Esophagus muscularis mucosa (tissue), 3 donors: ENCODE measurements around the gene SIPA1L3.

Experiments
- POLR2A ChIP-seq: fragments of 450-650 bp; IDR thresholded peaks from one replicate; pipeline ENCODE4 v1.6.1; 2017; ENCODE audit warnings: antibody characterized with exemption, moderate library complexity, mild to moderate bottlenecking, low read depth
- TF ChIP-seq, protein P1 (sequence below), 3 experiments: fragments of 200-600 bp in 2 of 3; fragments of 450-650 bp in 1 of 3; sonication (generic) in 2 of 3; IDR thresholded peaks; one replicate each; pipeline ENCODE4 v1.5.1; 2017 to 2019; ENCODE audit warnings: antibody characterized with exemption in 3 of 3, mild to moderate bottlenecking in 2 of 3, moderate library complexity in 1 of 3

DNA sequence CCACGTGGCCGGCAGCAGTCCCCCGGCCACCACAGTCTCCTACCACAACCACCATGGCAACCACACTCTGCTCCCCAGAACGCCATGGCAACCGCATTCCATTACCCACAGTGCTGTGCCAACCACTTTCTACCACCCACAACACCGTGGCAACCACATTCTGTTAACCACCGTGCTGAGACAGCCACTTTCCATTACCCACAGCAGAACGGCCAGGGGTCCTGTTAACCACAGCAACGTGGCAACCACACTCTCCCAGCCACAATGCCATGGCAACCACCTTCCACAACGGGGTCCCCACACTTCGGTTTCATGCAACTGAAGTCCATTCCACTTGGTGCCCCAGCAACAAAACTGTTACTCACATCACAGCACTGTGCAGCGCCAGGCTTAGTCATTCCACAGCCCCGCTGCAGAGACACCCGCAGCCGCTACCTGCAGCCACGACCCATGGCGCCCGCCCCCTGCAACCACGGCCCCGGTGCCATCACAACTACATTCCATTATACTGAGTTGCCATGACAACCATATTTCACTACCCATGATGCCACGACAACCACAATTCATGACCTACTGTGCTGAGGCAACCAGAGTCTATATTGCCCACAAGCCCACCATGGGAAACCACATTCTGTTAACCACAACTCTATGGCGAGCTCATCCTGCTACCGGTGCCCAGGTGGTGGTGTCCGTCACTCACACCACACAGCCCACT lies 307.1 kb downstream of the SIPA1L3 start:
- TF ChIP-seq, protein P1, sequence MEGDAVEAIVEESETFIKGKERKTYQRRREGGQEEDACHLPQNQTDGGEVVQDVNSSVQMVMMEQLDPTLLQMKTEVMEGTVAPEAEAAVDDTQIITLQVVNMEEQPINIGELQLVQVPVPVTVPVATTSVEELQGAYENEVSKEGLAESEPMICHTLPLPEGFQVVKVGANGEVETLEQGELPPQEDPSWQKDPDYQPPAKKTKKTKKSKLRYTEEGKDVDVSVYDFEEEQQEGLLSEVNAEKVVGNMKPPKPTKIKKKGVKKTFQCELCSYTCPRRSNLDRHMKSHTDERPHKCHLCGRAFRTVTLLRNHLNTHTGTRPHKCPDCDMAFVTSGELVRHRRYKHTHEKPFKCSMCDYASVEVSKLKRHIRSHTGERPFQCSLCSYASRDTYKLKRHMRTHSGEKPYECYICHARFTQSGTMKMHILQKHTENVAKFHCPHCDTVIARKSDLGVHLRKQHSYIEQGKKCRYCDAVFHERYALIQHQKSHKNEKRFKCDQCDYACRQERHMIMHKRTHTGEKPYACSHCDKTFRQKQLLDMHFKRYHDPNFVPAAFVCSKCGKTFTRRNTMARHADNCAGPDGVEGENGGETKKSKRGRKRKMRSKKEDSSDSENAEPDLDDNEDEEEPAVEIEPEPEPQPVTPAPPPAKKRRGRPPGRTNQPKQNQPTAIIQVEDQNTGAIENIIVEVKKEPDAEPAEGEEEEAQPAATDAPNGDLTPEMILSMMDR (IDR thresholded peaks at IDR 0.05), result no peak
- no peak for TF ChIP-seq POLR2A
